CD4-positive, alpha-beta T cell treated with Interleukin-17A for 1 hour (primary cell): ENCODE data around the gene LAMA2.

Experiments
- DNase-seq: peaks from one replicate; pipeline ENCODE4 v3.0.0-alpha.2; 2020

The LAMA2 gene

GRCh38 chr6:129398764-129399163 lies 515.8 kb downstream of the LAMA2 start:
- no peak for DNase-seq

GRCh38 chr6:129402244-129402643 lies 519.3 kb downstream of the LAMA2 start:
- DNase-seq: no peak

GRCh38 chr6:129411092-129411491 lies 528.2 kb downstream of the LAMA2 start:
- DNase-seq: no peak

- no peak for DNase-seq
Measured at GRCh38 chr6:129416337-129416990, 533.5 kb downstream of the LAMA2 start.

GRCh38 chr6:129417416-129418086 lies 534.6 kb downstream of the LAMA2 start:
- no peak for DNase-seq

- DNase-seq: no peak
Measured at GRCh38 chr6:129419324-129419723, 536.4 kb downstream of the LAMA2 start.

- no peak for DNase-seq
Measured at GRCh38 chr6:129426343-129426742, 543.4 kb downstream of the LAMA2 start.

- no peak for DNase-seq
Measured at GRCh38 chr6:129429956-129430355, 547.0 kb downstream of the LAMA2 start.

- DNase-seq: no peak
Measured at GRCh38 chr6:129432738-129433137, 549.8 kb downstream of the LAMA2 start.

GRCh38 chr6:129434091-129434490 lies 551.2 kb downstream of the LAMA2 start:
- no peak for DNase-seq

- DNase-seq: no peak
Measured at GRCh38 chr6:129440691-129441090, 557.8 kb downstream of the LAMA2 start.

GRCh38 chr6:129444683-129445082 lies 561.7 kb downstream of the LAMA2 start:
- DNase-seq: no peak

GRCh38 chr6:129446272-129447197 lies 563.6 kb downstream of the LAMA2 start:
- DNase-seq: no peak

GRCh38 chr6:129447198-129447565 lies 564.2 kb downstream of the LAMA2 start:
- no peak for DNase-seq

GRCh38 chr6:129448965-129449364 lies 566.0 kb downstream of the LAMA2 start:
- no peak for DNase-seq

- no peak for DNase-seq
Measured at GRCh38 chr6:129451187-129451586, 568.2 kb downstream of the LAMA2 start.

GRCh38 chr6:129453073-129453472 lies 570.1 kb downstream of the LAMA2 start:
- DNase-seq: no peak

- DNase-seq: no peak
Measured at GRCh38 chr6:129454488-129454887, 571.5 kb downstream of the LAMA2 start.

- DNase-seq: no peak
Measured at GRCh38 chr6:129455126-129455769, 572.3 kb downstream of the LAMA2 start.

GRCh38 chr6:129460221-129460620 lies 577.3 kb downstream of the LAMA2 start:
- DNase-seq: no peak

GRCh38 chr6:129469070-129469662 lies 586.2 kb downstream of the LAMA2 start:
- no peak for DNase-seq

GRCh38 chr6:129472239-129472638 lies 589.3 kb downstream of the LAMA2 start:
- DNase-seq: no peak

GRCh38 chr6:129473546-129473945 lies 590.6 kb downstream of the LAMA2 start:
- no peak for DNase-seq
